RPMI7951 (cell line): Measurements from ENCODE around the gene NBPF3. TPM values are rescaled to one million over a fixed set of nuclear protein-coding genes. Genes with fewer than 3 reads are reported as not detected.
"Not testable (repeated sequence)": the region's sequence is repeated elsewhere in the genome, so short reads cannot be mapped to it uniquely, and the experiment has no call there.

Experiments
- DNase-seq: peaks from one replicate; pipeline ENCODE4 v3.0.0-alpha.2; 2012; ENCODE audit warnings: low read depth
- total RNA-seq: library from RNA; depleted of rRNA; stranded (reverse); fragments of >200 nt; shearing (Covaris generic); gene quantifications from 2 replicates; pipeline ENCODE4 v1.2.3, GENCODE V29; 2014

The NBPF3 gene
- total RNA-seq, 1 experiment from 2014 or later = 5.5 TPM

DNA sequence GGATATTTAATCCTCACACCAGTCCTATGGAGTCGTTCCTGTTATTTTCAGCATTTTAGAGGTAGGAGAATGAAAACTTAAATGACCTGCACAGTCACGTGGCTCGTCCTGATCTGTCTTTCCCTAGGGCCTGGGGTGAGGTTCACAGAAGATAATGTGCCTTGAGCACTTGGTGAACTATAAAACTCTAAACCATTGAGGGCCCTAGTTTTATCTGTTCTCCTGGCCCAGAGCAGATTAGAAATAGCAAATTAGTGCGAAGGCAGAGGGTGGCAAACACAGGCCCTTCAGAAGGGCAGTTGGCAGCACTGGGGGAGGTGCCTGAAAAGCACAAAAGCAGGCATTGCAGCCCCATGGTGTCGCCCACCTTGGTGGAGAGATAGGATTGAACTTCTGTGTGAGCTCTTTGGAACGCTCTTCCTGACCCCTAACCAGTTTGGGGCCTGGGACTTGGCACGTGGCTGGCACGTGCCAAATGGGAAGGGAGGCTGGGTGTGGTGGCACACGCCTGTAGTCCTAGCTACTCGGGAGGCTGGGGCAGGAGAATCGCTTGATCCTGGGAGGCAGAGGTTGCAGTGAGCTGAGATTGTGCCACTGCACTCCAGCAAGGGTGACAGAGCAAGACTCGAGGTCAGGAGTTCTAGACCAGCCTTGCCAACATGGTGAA is 1.2 kb upstream of the NBPF3 start:
- DNase-seq = not testable (repeated sequence)

DNA sequence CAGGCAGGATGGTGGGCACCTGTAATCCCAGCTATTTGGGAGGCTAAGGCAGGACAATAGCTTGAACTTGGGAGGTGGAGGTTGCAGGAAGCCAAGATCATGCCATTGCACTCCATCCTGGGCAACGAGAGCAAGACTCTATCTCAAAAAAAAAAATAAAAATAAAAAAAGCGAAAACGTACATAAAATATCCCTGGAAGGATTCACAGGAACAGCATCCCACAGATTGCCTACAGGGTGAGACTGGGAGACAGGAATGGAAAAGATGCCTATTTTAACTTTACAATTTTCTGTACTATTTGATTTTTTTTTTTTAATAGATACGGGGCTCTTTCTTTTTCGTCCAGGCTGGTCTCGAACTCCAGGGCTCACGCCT is 604 bp upstream of the NBPF3 start:
- no peak for DNase-seq

DNA sequence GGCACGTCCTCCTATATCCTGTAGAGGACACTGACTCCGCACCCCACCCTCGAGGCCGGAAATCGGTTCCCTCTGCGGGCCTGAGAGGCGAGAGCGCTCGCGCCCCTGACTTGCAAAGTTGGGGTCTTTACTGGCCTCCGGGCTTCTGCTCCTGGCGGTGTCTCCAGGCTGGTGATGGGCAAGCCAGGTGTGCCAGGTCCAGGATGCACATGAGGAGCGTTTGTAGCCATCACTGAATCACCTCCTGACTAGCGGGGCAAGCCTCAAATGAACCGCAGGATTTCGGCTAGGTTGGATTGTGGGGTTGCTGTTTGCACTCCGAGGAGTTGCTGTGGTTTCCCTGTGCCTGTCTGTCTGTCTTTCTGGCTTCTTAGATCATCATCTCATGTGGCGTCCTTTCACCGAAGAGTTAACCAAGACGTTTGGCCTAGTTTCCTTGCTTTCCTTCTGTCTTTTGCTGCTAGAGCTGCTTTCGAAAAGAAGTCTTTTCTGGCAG is 741 bp downstream of the NBPF3 start:
- not testable (repeated sequence) for DNase-seq

DNA sequence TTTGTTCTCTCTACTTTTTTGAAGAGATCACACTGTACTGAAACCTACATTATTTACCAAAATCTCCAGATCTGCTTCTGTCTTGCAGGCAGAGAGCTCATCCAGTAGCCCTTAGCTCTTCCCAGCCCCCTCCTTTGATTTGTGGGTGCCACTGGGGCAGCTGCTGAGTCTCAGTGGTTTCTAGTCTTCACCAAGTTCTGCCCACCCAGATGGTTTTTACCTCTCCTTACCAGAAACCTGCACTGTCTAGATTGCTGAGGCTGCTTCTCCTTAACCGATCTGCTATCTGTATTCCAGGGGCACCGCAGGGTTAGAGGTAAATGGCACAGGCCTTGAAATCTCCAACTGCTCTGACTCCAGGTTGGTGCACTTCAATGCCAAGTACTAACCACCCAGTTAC is 6.7 kb downstream of the NBPF3 start:
- not testable (repeated sequence) for DNase-seq

DNA sequence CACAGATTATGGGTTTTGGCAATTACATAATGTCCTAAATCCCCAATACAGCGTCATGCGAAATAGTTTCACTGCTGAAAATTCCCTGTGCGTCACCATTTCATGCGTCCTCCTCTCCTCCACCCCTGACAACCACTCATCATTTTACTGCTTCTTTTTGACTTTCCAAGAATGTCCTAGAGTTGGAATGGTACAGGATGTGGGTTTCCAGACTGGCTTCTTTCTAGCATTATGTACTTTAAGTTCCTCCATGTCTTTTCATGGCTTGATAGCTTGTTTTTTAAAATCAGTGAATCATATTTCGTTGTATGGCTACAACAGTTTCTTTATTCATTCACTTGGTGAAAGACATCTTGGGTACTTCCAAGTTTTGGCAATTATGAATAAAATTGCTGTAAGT is 7.4 kb downstream of the NBPF3 start:
- DNase-seq = peak; percentile 53

DNA sequence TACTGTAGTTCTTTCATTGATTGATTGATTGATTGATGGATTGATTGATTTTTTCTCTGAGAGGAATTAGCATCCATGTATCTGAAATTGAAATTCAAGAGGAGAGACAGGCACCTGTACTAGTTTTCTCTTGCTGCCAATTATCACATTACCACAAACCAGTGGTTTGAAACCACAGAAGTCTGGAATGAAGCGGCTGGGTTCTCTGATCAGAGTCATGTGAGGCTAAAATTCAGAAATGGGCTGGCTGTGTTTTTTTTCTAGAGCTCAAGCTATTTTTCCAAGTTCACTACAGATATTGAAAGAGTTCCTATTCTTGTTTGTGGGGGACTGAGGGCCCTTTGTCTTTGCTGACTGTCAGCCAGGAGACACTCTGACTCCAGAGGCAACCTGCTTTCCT is 10.0 kb downstream of the NBPF3 start:
- peak; percentile 11 for DNase-seq

DNA sequence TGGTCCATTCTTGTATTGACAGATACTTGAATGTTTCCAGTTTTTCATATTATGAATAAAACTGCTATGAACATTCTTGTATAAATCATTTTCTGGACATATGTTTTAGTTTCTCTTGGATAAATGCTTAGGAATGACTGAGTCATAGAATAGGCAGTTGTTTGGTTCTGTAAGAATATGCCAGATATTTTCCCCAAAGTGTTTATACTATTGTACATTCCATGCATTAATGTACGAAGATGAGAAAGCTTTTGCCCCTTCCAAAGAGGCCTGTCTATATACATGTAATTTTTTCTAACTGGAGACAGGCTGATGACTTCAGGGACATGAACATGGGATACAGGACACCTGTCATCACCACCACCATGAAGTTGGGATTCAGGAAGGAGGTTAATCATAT is 11.3 kb downstream of the NBPF3 start:
- peak; percentile 43 for DNase-seq

DNA sequence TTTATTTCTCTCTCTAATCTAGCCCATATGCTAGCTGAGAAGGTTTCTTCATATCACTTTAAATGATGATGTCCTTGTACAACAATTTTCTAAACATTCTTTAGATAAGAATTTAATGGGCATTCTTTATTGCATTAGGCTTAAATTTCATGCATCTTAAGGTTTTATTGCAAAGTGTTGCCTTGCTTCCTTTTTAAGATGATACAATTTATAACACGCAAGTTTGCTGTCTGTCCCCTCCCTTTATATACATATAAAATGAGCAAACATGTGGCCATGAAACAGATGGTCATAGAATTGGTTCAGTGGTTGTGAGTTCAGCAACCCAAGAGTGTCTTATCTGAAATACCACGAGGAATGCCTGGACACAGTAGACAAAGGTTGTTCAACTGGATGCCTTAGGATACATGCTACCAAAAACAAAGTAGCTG is 12.1 kb downstream of the NBPF3 start:
- DNase-seq = no peak

DNA sequence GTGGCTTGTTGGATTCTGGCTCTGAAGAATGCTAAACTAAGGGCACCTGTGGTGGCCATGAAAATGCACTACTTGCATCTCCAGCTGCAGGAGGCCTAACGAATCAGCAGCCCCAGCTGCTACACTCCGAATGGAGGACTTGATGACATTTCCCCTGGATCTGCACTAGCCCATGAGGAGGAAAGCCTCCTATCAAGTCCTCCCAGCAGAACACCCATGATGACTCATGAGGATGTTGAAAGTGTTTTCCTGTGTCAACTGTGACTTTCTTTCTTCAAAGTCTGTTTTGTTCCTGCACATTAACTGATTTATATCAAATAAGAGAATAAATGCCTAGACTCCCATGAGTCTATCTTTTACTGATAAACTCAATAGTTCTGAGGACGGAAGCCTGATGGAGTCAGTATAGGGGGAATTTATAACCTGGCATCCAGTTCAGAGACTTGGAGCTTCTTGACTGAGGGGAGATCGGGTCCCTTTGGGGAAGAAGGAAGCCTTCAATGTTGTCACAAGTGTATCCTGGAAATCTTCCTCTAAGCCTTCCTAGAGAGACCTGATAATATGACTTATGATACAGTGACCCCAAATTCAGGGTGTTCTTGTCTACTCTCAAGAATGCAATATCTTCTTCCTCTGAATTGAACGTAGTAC is 14.2 kb downstream of the NBPF3 start:
- peak; percentile 75 for DNase-seq

DNA sequence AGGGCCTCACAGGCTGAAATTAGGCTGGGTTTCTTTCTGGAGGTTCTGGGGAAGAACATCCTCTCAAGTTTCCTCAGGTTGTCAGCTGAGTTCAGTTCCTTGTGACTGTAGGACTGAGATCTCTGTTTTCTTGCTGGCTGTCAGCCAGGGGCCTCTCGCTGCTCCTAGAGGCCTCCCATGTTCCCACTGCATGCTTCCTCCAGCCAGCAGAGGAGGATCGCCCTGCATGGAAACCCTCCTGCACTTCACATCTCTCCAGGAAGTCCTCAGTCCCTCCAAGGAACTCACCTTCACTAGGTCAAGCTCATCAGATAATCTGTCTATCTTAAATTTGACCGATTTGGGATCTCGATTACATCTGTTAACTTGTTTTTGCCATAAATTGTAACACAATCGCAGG is 15.0 kb downstream of the NBPF3 start:
- not testable (repeated sequence) for DNase-seq

DNA sequence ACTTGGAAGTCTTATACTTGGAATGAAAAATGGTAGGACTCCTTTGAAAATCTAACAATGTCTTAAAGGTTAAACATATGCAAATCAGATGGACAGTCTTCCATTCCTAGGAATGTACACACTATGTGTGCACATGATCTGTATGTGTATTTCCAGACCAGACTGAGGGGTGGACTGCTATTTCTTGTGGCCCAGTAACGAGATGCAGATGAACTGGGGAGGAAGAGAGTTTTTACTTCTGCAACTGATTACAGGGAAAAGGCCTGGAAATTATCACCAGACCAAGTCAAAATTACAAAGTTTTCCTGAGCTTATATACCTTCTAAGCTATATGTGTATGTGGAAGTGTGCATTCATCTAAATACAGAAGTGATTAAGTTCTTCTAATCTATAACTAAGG is 17.7 kb downstream of the NBPF3 start:
- no peak for DNase-seq

DNA sequence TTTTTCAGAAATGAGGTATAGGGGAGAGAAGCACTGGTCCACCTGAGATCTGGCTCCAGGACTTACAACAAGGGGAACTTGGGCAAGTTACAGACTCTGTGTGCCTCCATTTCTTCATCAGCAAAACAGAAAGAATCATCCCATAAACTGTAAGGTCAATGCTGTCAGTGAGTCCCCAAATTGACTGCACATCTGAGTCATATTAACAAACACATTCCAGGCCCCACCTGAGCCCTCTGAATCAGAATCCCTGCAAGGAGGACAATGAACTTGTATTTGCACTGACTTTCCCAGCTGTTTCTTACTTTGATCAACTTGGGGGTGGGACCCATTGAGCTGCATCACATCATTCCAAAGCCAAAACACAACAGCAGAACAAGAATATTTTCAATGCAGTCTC is 25.2 kb downstream of the NBPF3 start:
- not testable (repeated sequence) for DNase-seq

DNA sequence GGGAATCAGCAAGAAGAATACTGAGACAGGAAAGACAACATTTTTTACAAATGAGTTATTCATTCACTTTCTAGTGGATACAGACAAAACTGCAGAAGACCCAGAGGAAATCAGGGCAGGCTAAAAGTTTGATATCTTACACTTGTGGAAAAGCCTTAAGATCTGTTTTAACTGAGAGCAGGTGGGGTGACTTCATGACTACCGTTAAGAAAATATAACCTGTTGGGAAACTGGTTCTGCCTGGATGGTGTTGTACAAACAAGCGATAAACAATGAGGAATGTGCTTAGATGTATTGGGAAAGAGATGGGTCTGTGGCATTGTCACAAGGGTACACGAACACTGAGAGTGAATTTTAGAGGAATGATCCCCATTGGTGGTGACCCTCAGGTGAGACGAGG is 28.0 kb downstream of the NBPF3 start:
- DNase-seq = not testable (repeated sequence)

DNA sequence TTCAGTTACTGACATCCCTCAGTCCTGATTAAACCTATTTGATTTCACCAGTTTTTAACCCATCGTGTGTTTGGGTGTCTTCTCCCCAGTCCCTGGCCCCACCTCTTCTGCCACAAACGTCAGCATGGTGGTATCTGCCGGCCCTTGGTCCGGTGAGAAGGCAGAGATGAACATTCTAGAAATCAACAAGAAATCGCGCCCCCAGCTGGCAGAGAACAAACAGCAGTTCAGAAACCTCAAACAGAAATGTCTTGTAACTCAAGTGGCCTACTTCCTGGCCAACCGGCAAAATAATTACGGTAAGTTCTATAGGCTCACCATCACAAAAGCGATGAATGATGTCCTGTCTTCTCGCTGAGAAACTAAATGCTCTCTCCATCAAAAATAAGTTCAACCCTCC is 28.7 kb downstream of the NBPF3 start:
- peak; percentile 20 for DNase-seq

DNA sequence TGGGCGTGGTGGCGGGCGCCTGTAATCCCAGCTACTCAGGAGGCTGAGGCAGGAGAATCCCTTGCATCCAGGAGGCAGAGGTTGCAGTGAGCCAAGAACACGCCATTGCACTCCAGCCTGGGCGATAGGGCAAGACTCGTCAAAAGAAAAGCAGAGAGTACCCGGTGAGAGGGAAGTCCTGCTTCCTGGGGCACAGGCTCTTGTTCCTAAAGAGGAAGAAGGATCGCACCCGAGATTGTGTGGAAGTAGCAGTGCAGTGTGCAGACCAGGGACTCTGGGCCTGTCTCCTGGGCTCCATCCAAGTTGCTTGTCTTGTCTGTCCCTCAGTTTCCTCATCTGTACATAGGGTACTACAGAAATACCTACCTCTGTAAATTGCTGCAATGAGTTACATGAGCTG is 29.6 kb downstream of the NBPF3 start:
- no peak for DNase-seq

DNA sequence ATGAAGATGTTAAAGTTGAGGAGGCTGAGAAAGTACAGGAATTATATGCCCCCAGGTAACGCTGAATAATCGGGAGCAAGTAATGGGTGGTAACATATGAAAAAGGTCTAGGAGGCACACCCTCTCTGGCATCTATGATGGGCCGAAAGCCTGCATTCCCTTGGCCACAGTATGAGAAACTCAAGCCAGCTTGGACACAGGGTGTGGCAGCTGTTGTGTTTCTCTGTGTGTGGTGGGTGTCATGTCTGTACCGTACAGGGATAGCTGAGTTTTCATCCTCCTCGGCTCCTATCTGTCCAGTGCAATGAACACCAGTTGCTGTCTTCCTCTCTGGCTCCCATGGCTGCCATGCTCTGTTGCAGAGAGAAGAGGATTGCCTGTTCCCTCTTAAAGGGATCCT is 32.9 kb downstream of the NBPF3 start:
- DNase-seq = no peak

DNA sequence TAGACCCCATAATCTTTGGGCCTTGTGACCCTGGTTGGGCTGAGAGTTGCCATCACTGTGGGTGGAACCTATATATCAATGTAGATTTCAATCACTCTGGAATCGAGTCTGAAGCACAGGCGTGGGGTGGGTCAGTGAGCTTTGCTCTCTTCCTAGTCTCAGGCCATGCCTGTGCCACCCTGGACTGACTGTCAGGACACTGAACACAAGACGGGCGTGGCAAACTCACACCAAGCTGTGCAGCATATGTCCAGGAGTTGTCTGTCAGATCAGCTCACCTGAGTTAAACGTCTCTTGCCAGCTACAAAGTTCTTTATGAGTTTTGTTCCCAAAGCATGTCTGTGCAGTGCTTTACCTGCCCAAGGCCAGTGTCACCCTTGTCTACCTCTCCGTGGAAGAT is 38.4 kb downstream of the NBPF3 start:
- no peak for DNase-seq

DNA sequence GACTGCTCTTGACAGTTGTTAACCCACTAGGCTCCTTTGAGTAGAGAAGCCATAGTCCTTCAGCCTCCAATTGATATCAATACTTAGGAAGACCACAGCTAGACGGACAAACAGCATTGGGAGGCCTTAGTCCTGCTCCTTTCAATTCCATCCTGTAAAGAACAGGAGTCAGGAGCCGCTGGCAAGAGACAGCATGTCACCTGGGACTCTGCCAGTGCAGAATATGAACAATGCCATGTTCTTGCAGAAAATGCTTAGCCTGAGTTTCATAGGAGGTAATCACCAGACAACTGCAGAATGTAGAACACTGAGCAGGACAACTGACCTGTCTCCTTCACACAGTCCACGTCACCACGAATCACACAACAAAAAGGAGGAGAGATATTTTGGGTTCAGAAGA is 43.9 kb downstream of the NBPF3 start:
- not testable (repeated sequence) for DNase-seq

DNA sequence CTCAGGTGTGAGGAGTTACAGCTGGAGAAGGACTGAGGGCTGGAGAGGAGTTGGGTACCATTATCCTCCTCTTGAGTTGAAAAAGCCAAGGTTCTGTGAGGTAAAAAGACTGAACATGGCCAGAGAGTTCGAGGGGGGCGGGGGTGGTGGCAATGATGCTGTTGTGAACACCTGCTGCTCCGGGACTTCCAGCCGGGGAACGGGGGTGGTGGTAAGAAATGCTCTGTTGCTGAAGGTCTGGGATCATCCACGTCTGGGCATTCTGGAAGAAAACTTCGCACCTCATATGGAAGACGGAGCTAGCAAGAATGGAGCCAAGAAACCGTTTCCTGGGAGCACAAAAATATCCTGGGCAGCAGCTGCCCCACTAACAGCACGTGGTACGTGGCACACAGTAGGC is 49.2 kb downstream of the NBPF3 start:
- no peak for DNase-seq

DNA sequence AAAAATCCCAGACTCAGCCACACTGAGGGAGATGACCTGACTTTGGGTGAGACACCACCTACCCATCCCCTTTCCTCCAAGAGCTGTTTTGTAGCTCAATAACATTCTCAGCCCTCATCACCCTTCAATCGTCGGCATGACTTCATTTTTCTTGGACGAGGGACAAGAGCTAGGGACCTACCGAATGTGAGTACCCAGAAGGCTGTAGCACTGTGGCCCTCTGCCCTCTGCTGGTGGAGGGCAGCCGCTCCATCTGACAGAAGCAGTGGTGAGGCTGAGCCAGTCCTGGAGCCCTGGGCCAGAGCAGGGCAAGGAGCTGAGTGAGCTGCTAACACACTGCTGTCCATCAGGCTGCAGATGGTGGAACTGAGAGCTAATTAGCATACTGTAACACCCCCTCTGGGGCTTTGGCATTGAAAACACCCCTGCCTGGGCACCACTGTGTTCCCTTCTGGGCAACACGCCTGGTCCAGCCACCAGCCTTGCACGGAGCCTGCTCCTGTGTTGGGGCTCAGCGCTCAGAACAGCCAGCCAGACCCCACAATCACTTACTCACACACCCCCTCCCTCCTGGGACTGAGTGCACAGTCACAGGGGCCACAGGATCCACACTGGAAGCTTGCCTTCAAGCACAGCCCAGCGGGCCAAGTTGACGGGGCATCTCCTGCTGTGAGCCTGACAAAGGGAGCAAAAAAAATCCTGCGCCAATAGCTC is 51.0 kb downstream of the NBPF3 start:
- DNase-seq = peak; percentile 57

DNA sequence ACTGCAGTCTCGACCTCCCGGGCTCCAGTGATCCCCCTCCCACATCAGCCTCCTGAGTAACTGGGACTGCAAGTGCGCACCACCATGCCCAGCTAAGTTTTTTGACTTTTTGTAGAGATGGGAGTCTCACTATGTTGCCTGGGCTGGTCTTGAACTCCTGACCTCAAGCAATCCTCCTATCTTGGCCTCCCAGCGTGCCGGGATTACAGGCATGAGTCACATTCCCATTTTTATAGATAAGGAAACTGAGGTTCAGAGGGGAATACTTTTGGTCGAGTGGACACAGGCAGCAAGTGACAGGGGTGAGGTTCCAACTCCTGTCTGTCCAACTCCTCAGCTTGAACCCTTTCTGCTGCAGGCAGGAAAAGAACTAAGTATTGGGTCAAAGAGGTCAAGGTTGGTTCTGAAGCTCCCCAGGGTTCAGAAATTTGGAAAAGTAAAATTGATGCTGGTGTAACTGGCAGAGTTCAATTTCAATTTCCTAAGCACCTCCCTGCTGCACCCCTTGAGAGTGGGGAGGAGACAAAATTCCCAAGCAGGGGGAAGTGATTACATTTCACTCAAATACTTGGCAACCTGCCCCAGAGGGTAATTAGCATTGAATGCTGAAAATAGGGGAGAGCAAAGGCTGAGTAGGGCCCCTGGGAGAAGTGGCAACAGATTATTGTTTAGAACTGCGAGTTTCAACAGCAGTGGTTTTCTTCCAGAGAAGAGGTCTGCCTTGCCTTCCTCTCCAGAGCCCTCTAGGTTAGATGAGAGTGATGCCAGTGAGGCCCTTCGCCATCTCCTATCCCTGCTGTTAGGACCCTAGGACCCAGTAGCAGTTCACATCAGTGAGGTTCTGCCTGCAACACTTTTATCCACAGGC is 51.8 kb downstream of the NBPF3 start:
- DNase-seq = peak; percentile 13

DNA sequence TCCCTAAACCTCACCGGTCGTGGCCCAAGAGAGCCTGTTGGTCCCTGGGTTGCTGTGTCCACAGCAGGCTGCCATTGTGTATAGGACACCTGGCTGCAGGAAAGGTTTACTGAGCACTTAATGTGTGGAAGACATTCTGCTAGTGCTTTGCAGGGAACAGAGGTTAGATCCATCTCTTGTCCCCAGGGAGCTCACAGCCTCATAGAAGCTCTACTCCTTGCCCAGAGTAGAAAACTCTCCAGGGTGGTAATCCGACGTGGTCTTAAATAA is 52.4 kb downstream of the NBPF3 start:
- no peak for DNase-seq
